GM20000 (cell line): Measurements from ENCODE around the gene TOR1B.

Source experiments
- DNase-seq: peaks from one replicate; pipeline ENCODE4 v3.0.0; 2012; ENCODE audit warnings: low spot score
- TF ChIP-seq, protein P1 (sequence below): IDR thresholded peaks from 2 replicates; pipeline ENCODE4 v1.5.1; 2012; ENCODE audit warnings: mild to moderate bottlenecking, control low read depth; ENCODE audit errors: extremely low read depth, missing control alignments

Gene TOR1B

DNA sequence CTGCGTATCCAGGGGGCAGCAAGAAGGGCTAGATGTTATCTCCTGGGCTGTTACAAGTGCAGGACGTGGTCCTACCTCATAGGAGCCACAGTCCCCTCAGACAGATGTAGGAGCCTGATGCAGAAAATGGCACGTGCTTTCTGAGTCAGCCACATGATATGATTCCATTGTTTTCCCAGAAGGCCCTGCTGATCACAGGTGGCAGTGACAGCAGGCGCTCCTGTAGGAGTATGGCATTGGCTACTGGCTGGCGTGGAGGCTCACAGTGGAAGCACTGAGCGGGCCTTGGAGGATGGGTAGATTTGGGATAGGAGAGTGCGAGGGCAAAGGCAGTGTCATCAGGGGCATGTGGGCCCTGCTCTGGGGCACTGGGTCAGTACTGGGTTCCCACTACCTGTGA lies 54.2 kb downstream of the TOR1B start:
- TF ChIP-seq, protein P1, sequence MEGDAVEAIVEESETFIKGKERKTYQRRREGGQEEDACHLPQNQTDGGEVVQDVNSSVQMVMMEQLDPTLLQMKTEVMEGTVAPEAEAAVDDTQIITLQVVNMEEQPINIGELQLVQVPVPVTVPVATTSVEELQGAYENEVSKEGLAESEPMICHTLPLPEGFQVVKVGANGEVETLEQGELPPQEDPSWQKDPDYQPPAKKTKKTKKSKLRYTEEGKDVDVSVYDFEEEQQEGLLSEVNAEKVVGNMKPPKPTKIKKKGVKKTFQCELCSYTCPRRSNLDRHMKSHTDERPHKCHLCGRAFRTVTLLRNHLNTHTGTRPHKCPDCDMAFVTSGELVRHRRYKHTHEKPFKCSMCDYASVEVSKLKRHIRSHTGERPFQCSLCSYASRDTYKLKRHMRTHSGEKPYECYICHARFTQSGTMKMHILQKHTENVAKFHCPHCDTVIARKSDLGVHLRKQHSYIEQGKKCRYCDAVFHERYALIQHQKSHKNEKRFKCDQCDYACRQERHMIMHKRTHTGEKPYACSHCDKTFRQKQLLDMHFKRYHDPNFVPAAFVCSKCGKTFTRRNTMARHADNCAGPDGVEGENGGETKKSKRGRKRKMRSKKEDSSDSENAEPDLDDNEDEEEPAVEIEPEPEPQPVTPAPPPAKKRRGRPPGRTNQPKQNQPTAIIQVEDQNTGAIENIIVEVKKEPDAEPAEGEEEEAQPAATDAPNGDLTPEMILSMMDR, result no peak
- DNase-seq, result no peak

DNA sequence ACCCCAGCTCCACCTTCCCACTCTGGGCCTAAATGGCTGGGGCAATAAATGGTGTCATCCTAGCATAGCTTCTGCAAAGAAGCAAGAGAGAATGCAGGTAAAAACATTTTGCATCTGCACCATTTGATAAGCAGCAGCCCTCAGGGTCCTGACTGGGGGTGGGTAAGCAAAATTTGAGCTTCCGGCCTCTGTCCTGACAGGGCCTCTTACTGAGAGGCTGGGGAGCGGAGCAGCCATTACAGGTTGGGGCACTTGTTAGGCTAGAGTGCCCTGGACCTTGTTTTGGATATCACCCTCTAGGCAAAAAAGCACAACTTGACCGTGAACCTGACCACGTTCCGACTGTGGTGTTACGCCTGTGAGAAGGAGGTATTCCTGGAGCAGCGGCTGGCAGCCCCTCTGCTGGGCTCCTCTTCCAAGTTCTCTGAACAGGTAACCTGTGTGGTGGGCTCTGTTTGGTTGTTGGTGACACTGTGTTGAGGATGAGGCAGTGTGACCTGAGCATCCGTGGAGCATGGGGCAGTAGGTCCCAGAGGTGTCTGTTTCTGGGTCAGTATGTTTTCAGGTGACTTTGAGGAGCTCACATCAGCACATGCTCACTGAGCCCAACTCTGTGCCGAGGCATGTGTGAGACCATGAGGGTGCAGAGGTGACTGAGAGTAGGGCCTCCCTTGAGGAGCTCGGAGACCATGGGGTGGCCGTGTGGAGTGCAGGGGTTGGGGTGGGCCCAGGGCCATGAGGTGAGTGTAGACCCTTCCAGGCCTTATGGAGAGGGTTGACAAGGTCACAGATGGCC lies 55.4 kb downstream of the TOR1B start:
- TF ChIP-seq, protein P1, result no peak
- DNase-seq, result no peak
